HG03039 (cell line): ENCODE measurements around the gene BMP8A.

Experiments used
- ATAC-seq: cut with Tn5 transposase; IDR thresholded peaks from one replicate; pipeline ENCODE4 v1.9.1; 2021; ENCODE audit warnings: mild to moderate bottlenecking, moderate library complexity; ENCODE audit not compliant: unreplicated experiment

BMP8A gene

GRCh38 chr1:39567302-39567701, 75.9 kb downstream of the BMP8A start:
- no peak for ATAC-seq

GRCh38 chr1:39568208-39568607, 76.8 kb downstream of the BMP8A start:
- ATAC-seq = no peak

- ATAC-seq = no peak
These were observed 77.6 kb downstream of the BMP8A start for GRCh38 chr1:39569034-39569433.

GRCh38 chr1:39570477-39571177, 79.2 kb downstream of the BMP8A start:
- ATAC-seq = no peak

- no peak for ATAC-seq
These were observed 79.7 kb downstream of the BMP8A start for GRCh38 chr1:39571178-39571483.

GRCh38 chr1:39572379-39573096, 81.1 kb downstream of the BMP8A start:
- ATAC-seq = no peak

GRCh38 chr1:39573097-39573465, 81.6 kb downstream of the BMP8A start:
- ATAC-seq = no peak

GRCh38 chr1:39573736-39574624, 82.5 kb downstream of the BMP8A start:
- no peak for ATAC-seq

GRCh38 chr1:39574646-39575045, 83.2 kb downstream of the BMP8A start:
- ATAC-seq = no peak
